ENCODE data around the gene PCID2. TPM values are rescaled to one million over a fixed set of nuclear protein-coding genes. Genes with fewer than 3 reads are reported as not detected.

The PCID2 gene
- total and polyA plus RNA-seq, 2 of the 13 experiments (the other 11 are each of a cell fraction or from before 2014, with no cell fraction given), result 65.0 to 111 TPM

DNA sequence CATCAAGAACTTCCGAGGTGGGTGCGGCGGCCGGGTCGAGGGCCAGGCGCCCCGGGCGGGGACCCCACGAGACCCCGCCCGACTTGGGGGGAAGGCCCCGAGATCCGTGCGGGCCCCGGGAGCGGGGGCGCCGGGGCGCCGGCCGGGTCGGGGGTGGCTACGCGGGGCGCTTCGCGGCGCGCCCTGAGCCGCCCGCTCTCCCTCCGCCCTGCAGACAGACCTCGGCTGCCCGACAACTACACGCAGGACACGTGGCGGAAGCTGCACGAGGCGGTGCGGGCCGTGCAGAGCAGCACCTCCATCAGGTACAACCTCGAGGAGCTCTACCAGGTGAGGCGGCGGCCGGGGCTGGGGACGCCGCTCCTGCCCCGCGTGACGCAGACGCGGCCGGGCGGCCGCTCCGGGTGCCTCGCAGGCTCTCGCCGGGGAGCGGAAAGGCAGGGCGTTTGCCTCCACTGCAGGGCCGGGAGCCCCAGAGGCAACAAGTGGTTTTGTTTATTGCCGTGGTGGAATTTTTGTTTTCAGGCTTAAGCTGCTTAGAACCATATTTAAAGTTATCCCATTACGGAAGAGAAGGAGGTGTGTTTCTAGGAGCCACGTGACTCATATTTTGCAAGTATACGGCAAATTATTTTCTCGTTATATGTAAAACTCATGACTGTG lies 1.4 kb upstream of the PCID2 start (continued):
- 0 out of 2 replicates have a peak, but pooled peaks have one; percentile 58 for TF ChIP-seq ZNF225 (CRISPR knock-in tag; IDR thresholded peaks at IDR 0.05)
- TF ChIP-seq ZNF713 (CRISPR knock-in tag; IDR thresholded peaks at IDR 0.05), result no peak
- peak; percentile 76; the same call in 1 of the 2 replicates for TF ChIP-seq ZNF772 (CRISPR knock-in tag; IDR thresholded peaks at IDR 0.05)
- peak; percentile 42; the same call in 1 of the 2 replicates for TF ChIP-seq NR1H2 (CRISPR knock-in tag; IDR thresholded peaks at IDR 0.05; ENCODE audit: borderline replicate concordance, low read depth)
- no peak for TF ChIP-seq CHD4 (IDR thresholded peaks at IDR 0.05; ENCODE audit: borderline replicate concordance, low read length)
- TF ChIP-seq RXRA (CRISPR knock-in tag; IDR thresholded peaks at IDR 0.05), result 0 out of 2 replicates have a peak, but pooled peaks have one; percentile 23
- TF ChIP-seq, protein P1, sequence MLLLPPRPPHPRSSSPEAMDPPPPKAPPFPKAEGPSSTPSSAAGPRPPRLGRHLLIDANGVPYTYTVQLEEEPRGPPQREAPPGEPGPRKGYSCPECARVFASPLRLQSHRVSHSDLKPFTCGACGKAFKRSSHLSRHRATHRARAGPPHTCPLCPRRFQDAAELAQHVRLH (CRISPR knock-in tag; IDR thresholded peaks at IDR 0.05; ENCODE audit: borderline replicate concordance, low read depth), result peak; percentile 85; the same call in 1 of the 2 replicates
- peak in 1 of 2 experiments; percentile 43; a peak in 2 of 4 replicates for TF ChIP-seq ATF4 (CRISPR knock-in tag; IDR thresholded peaks at IDR 0.05)
- no peak for TF ChIP-seq JUND (CRISPR knock-in tag; IDR thresholded peaks at IDR 0.05)
- TF ChIP-seq ZNF709 (CRISPR knock-in tag; IDR thresholded peaks at IDR 0.05), result 0 out of 2 replicates have a peak, but pooled peaks have one; percentile 20
- TF ChIP-seq, protein P2, sequence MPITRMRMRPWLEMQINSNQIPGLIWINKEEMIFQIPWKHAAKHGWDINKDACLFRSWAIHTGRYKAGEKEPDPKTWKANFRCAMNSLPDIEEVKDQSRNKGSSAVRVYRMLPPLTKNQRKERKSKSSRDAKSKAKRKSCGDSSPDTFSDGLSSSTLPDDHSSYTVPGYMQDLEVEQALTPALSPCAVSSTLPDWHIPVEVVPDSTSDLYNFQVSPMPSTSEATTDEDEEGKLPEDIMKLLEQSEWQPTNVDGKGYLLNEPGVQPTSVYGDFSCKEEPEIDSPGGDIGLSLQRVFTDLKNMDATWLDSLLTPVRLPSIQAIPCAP (CRISPR knock-in tag; IDR thresholded peaks at IDR 0.05; ENCODE audit: low read depth), result no peak
- peak; percentile 53; the same call in 1 of the 2 replicates for TF ChIP-seq ZNF879 (CRISPR knock-in tag; IDR thresholded peaks at IDR 0.05)
- TF ChIP-seq KLF6 (CRISPR knock-in tag; IDR thresholded peaks at IDR 0.05), result 0 out of 2 replicates have a peak, but pooled peaks have one; percentile 70
- peak; percentile 34; the same call in 1 of the 2 replicates for TF ChIP-seq POLR2AphosphoS5 (IDR thresholded peaks at IDR 0.05; ENCODE audit: low read depth, low read length)
- TF ChIP-seq ZNF780A (CRISPR knock-in tag; IDR thresholded peaks at IDR 0.05), result no peak
- no peak for TF ChIP-seq GATA4 (IDR thresholded peaks at IDR 0.05; ENCODE audit: borderline replicate concordance, low read depth)
- TF ChIP-seq, protein P3, sequence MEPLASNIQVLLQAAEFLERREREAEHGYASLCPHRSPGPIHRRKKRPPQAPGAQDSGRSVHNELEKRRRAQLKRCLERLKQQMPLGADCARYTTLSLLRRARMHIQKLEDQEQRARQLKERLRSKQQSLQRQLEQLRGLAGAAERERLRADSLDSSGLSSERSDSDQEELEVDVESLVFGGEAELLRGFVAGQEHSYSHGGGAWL (CRISPR knock-in tag; IDR thresholded peaks at IDR 0.05), result peak; percentile 94
- no peak for TF ChIP-seq EP300 (IDR thresholded peaks at IDR 0.05; ENCODE audit: low read depth in 2 of 2, low read length in 2 of 2)
- peak; percentile 32; the same call in 1 of the 2 replicates for TF ChIP-seq EP300 (CRISPR knock-in tag; IDR thresholded peaks at IDR 0.05; ENCODE audit: borderline replicate concordance)
- TF ChIP-seq NR0B2 (CRISPR knock-in tag; IDR thresholded peaks at IDR 0.05), result peak; percentile 88; the same call in 1 of the 2 replicates
- 0 out of 2 replicates have a peak, but pooled peaks have one; percentile 41 for TF ChIP-seq MYNN (CRISPR knock-in tag; IDR thresholded peaks at IDR 0.05; ENCODE audit: low read depth)
- TF ChIP-seq ZNF619 (CRISPR knock-in tag; IDR thresholded peaks at IDR 0.05), result no peak
- 0 out of 2 replicates have a peak, but pooled peaks have one; percentile 61 for TF ChIP-seq ZNF138 (CRISPR knock-in tag; IDR thresholded peaks at IDR 0.05; ENCODE audit: low read depth)
- 0 out of 2 replicates have a peak, but pooled peaks have one; percentile 55 for TF ChIP-seq ZNF430 (CRISPR knock-in tag; IDR thresholded peaks at IDR 0.05)
- no peak for TF ChIP-seq SALL2 (CRISPR knock-in tag; IDR thresholded peaks at IDR 0.05)
- no peak for TF ChIP-seq FLYWCH1 (CRISPR knock-in tag; IDR thresholded peaks at IDR 0.05)

All from HepG2 (cell line).